Peyer's patch (tissue), 4 donors: ENCODE measurements around the gene ICAM5. TPM values are rescaled to one million over a fixed set of nuclear protein-coding genes. Genes with fewer than 3 reads are reported as not detected.

Experiments
- DNase-seq, 3 donors: peaks; one replicate each; pipeline ENCODE4 v3.0.0-alpha.2; 2017 to 2019
- H3K27ac ChIP-seq, 4 donors: fragments of 200-600 bp; sonication (generic); one replicate each; pipeline ENCODE4 v1.5.1; 2016 to 2019
- H3K27me3 ChIP-seq, 2 donors: fragments of 200-600 bp; sonication (generic); one replicate each; pipeline ENCODE4 v1.5.1; 2019
- H3K36me3 ChIP-seq, 3 donors: fragments of 200-600 bp; sonication (generic); one replicate each; pipeline ENCODE4 v1.5.1; 2016 to 2019
- H3K4me1 ChIP-seq, 4 donors: fragments of 200-600 bp; sonication (generic); one replicate each; pipeline ENCODE4 v1.5.1; 2016 to 2019
- H3K4me3 ChIP-seq, 4 donors: fragments of 200-600 bp; sonication (generic); 1 replicate in 3 of 4; 2 replicates in 1 of 4; pipeline ENCODE4 v1.5.1; 2016 to 2019; ENCODE audit warnings: mild to moderate bottlenecking in 1 of 4
- H3K9me3 ChIP-seq, 4 donors: fragments of 200-600 bp; sonication (generic); one replicate each; pipeline ENCODE4 v1.5.1; 2016 to 2019; ENCODE audit warnings: mild to moderate bottlenecking in 1 of 4
- CTCF ChIP-seq, 6 experiments: fragments of 450-650 bp in 4 of 6; fragments of 200-600 bp in 2 of 6; sonication (generic) in 1 of 6; IDR thresholded peaks; one replicate each; pipeline ENCODE4 v1.5.1; 2017 to 2019; ENCODE audit warnings: antibody characterized with exemption in 6 of 6, mild to moderate bottlenecking in 3 of 6, moderate library complexity in 1 of 6
- POLR2A ChIP-seq, 2 donors: fragments of 450-650 bp; IDR thresholded peaks; one replicate each; pipeline ENCODE4 v1.5.1; 2017; ENCODE audit warnings: antibody characterized with exemption in 2 of 2, mild to moderate bottlenecking in 2 of 2, moderate library complexity in 2 of 2
- total RNA-seq, 4 donors: library from RNA; depleted of rRNA; stranded (reverse); fragments of >200 nt; gene quantifications; one replicate each; pipeline ENCODE4 v1.1.0, GENCODE V29; 2016

Gene ICAM5
- total RNA-seq, 4 donors from 2014 or later = 0.27 TPM; not detected in 3

DNA sequence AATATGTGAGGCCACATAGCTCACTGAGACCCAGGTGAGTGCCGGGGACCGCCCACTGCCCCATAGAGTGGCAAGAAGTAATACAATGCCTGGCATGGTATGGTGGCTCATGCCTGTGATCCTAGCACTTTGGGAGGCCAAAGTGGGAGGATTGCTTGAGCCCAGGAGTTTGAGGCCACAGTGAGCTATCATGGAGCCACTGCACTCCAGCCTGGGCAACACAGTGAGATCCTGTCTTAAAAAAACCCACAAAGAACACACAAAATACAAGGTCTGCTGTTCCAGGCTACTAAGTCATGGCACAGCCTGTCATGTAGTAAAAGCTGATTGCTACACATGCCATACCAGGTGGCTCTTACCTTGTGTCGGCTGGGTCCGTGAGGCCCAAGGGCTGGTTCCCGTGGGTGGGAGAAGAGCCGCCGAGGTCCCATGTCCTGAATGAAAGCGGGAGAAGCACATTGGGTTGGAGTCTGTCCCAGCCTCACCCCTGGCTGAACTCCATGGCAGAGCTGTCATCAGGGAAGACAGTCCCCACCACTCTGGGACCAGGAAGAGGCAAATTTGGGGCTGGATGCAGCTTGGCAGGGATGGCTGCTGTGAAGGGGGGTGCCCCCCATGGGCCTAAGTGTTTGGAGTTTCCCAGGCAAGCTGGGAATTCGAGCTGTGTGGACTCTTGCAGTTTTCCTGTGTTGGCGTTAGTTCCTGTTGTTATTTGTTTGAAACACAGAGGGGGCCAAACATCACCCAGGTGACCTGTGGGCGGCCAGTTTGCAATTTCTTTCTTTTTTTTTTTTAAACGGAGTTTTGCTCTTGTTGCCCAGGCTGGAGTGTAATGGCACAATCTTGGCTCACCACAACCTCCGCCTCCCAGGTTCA, 29.3 kb downstream of the ICAM5 start:
- no peaks in the 10 kb centered on the region for H3K27me3 ChIP-seq
- no peak for TF ChIP-seq CTCF (IDR thresholded peaks at IDR 0.05)
- no peak for TF ChIP-seq POLR2A (IDR thresholded peaks at IDR 0.05)
- peaks cover 4 to 42% (median 9%) of the 10 kb centered on the region in 4 donors for H3K4me1 ChIP-seq
- no peak overlapping the region for H3K27ac ChIP-seq
- H3K36me3 ChIP-seq = peaks cover 0 to 71% (median 0%) of the 10 kb centered on the region in 3 donors
- no peak overlapping the region for H3K4me3 ChIP-seq
- H3K9me3 ChIP-seq = no peaks in the 10 kb centered on the region
- no peak for DNase-seq

DNA sequence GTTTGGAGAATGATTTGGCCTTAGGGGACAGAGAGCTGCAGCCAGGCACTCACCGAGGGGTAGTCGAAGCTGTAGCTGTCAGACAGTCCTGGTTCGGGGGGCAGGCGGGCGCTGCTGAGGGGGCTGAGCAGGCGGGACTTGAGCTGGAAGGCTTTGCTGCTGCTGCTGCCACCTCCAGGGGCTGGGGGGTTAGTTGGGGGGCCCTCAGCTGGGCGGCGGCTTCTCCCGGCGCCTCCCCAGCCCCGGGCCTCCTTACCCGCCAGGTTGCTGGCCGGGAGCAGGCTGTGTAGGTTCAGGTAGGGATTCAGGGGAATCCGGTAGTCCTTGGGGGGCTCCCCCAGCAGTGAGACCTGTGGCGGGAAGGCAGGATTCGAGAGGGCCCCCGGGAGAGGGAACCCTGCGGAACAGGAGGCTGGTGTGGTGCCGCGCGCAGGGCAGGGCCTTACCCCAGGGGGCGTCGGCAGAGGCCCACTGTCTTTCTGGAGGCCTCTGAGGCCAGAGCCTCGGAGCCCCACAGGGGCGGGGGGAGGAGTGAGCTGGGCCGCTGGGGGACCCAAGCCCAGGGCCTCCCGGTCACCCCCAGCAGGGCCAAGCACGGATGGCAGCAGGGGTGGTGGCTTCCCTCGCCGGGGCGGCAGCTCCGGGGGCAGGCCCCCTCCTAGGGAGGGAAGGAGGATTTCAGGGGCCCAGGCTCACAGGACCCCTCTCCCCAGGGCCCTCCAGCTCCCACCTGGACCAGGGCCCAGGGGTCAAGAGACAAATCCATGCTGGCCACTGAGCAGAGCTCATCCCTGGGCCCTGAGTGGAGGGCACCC, 31.1 kb downstream of the ICAM5 start:
- no peak overlapping the region for H3K4me3 ChIP-seq
- peak overlapping the region in 3 of 4 donors; percentile 59 to 92 (median 84) for H3K27ac ChIP-seq
- H3K9me3 ChIP-seq = no peaks in the 10 kb centered on the region
- no peak for TF ChIP-seq POLR2A (IDR thresholded peaks at IDR 0.05)
- TF ChIP-seq CTCF (IDR thresholded peaks at IDR 0.05) = no peak
- H3K36me3 ChIP-seq = peaks cover 0 to 89% (median 0%) of the 10 kb centered on the region in 3 donors
- no peaks in the 10 kb centered on the region for H3K27me3 ChIP-seq
- H3K4me1 ChIP-seq = peaks cover 4 to 31% (median 5%) of the 10 kb centered on the region in 4 donors
- no peak for DNase-seq

- peak in 2 of 3 donors; percentile 71 to 83 for DNase-seq
- Histone ChIP-seq H3K9me3 (no peaks in the 10 kb centered on the region), H3K27me3 (no peaks in the 10 kb centered on the region), H3K4me1 (peaks cover 0 to 25% (median 3%) of the 10 kb centered on the region in 4 donors), H3K27ac (peak overlapping the region in 3 of 4 donors; percentile 59 to 92 (median 84)), H3K36me3 (peaks cover 0 to 95% (median 0%) of the 10 kb centered on the region in 3 donors), H3K4me3 (peak overlapping the region in 1 of 4 donors; percentile 27)
- no peak for TF ChIP-seq CTCF (IDR thresholded peaks at IDR 0.05)
- TF ChIP-seq POLR2A (IDR thresholded peaks at IDR 0.05) = no peak
Observed at GRCh38 chr19:10321417-10321797, 31.7 kb downstream of the ICAM5 start.

- H3K36me3 ChIP-seq = peaks cover 0 to 99% (median 0%) of the 10 kb centered on the region in 3 donors
- no peaks in the 10 kb centered on the region for H3K9me3 ChIP-seq
- H3K4me3 ChIP-seq = peak overlapping the region in 1 of 4 donors; percentile 27
- no peaks in the 10 kb centered on the region for H3K27me3 ChIP-seq
- H3K4me1 ChIP-seq = peaks cover 0 to 24% (median 3%) of the 10 kb centered on the region in 4 donors
- peak overlapping the region in 3 of 4 donors; percentile 59 to 92 (median 84) for H3K27ac ChIP-seq
- TF ChIP-seq POLR2A (IDR thresholded peaks at IDR 0.05) (no peak), CTCF (IDR thresholded peaks at IDR 0.05) (no peak)
- DNase-seq = peak in 2 of 3 donors; percentile 82 to 85
Observed at GRCh38 chr19:10321874-10322835, 32.4 kb downstream of the ICAM5 start.

- Histone ChIP-seq H3K27me3 (no peaks in the 10 kb centered on the region), H3K36me3 (peaks cover 0 to 98% (median 0%) of the 10 kb centered on the region in 3 donors), H3K4me3 (no peak overlapping the region), H3K4me1 (peaks cover 0 to 23% (median 3%) of the 10 kb centered on the region in 4 donors), H3K9me3 (no peaks in the 10 kb centered on the region), H3K27ac (no peak overlapping the region)
- TF ChIP-seq CTCF (IDR thresholded peaks at IDR 0.05) (no peak), POLR2A (IDR thresholded peaks at IDR 0.05) (no peak)
- no peak for DNase-seq
Observed at GRCh38 chr19:10325732-10326131, 36.0 kb downstream of the ICAM5 start.
